GM12878 (cell line): ENCODE results near the gene SNX8. TPM values are rescaled to one million over a fixed set of nuclear protein-coding genes. Genes with fewer than 3 reads are reported as not detected.
A peak's percentile ranks its signal among the peaks of the same experiment; 100 is the strongest.

Experiments
- ASH2L ChIP-seq: fragments of 300-600, 200-600 bp; sonication (generic); IDR thresholded peaks from 2 replicates; pipeline ENCODE4 v1.6.1; 2017; ENCODE audit warnings: low read depth, mild to moderate bottlenecking, borderline replicate concordance
- BRCA1 ChIP-seq: IDR thresholded peaks from 2 replicates; pipeline ENCODE4 v1.6.1; 2011; ENCODE audit warnings: low read depth, low read length, improper control_type of control experiment
- CBFB ChIP-seq: IDR thresholded peaks from 2 replicates; pipeline ENCODE4 v1.6.1; 2016; ENCODE audit warnings: antibody characterized with exemption, low read depth
- CHD1 ChIP-seq: IDR thresholded peaks from 2 replicates; pipeline ENCODE4 v1.6.1; 2012; ENCODE audit warnings: low read depth, low read length, improper control_type of control experiment
- EP300 ChIP-seq, 2 experiments: fragments of 150-350 bp in 1 of 2; IDR thresholded peaks; 2 replicates each; pipeline ENCODE4 v1.6.1; 2011 to 2012; ENCODE audit warnings: low read depth in 2 of 2, low read length in 2 of 2, borderline replicate concordance in 1 of 2, improper control_type of control experiment in 1 of 2, inconsistent platforms in 1 of 2; ENCODE audit not compliant: control insufficient read depth in 1 of 2
- HDAC2 ChIP-seq: fragments of 200-600 bp; sonication (generic); IDR thresholded peaks from 2 replicates; pipeline ENCODE4 v1.6.1; 2017
- MYC ChIP-seq: IDR thresholded peaks from 2 replicates; pipeline ENCODE4 v1.6.1; 2011; ENCODE audit warnings: mild to moderate bottlenecking, low read length, moderate library complexity, inconsistent platforms; ENCODE audit not compliant: insufficient read depth, insufficient replicate concordance, insufficient read length, severe bottlenecking
- NFYB ChIP-seq: IDR thresholded peaks from 2 replicates; pipeline ENCODE4 v1.6.1; 2011; ENCODE audit warnings: low read depth, mild to moderate bottlenecking, low read length, improper control_type of control experiment, moderate library complexity; ENCODE audit not compliant: insufficient read depth
- RAD51 ChIP-seq: fragments of 450-650 bp; IDR thresholded peaks from 2 replicates; pipeline ENCODE4 v1.6.1; 2016; ENCODE audit warnings: moderate library complexity, mild to moderate bottlenecking, inconsistent platforms
- RBBP5 ChIP-seq: fragments of 200-600 bp; sonication (generic); conservative IDR thresholded peaks from 2 replicates; pipeline ENCODE4 v1.6.1; 2016
- SREBF2 ChIP-seq: IDR thresholded peaks from 2 replicates; pipeline ENCODE4 v1.6.1; 2012; ENCODE audit warnings: mild to moderate bottlenecking, low read length
- SUZ12 ChIP-seq: fragments of 200-600 bp; sonication (generic); IDR thresholded peaks from one replicate; pipeline ENCODE4 v1.6.1; 2018; ENCODE audit warnings: antibody characterized with exemption, mild to moderate bottlenecking; ENCODE audit not compliant: unreplicated experiment
- ZZZ3 ChIP-seq: IDR thresholded peaks from 2 replicates; pipeline ENCODE4 v1.6.1; 2011; ENCODE audit warnings: low read depth; ENCODE audit not compliant: control insufficient read depth, insufficient read length
- polyA plus RNA-seq, 11 experiments: library from polyadenylated mRNA; depleted of rRNA in 4 of 11; unstranded in 6 of 11; stranded (reverse) in 5 of 11; fragments of >200 nt; fragmentation: Nextera tagmentation in 4 of 11; fragmentation: Illumina TruSeq in 1 of 11; extraction: Ambion mirVana in 4 of 11; extraction: Trizol in 1 of 11; gene quantifications; 1 replicate in 1 of 11; 2 replicates in 10 of 11; pipeline versions ENCODE4 v1.2.1 to v1.2.3, GENCODE V29; 2011 to 2016; ENCODE audit warnings: inconsistent platforms in 2 of 11, missing spikeins in 2 of 11, low read depth in 1 of 11
- total RNA-seq, 4 experiments: library from RNA; depleted of rRNA in 3 of 4; stranded (reverse); fragments of >200 nt in 3 of 4; fragmentation: Illumina TruSeq in 1 of 4; extraction: Trizol in 1 of 4; gene quantifications; 2 replicates each; pipeline versions ENCODE4 v1.2.1 to v1.2.3, GENCODE V29; 2013 to 2021
- TF ChIP-seq, protein P1 (sequence below): fragments of 450-650 bp; formaldehyde crosslinking; IDR thresholded peaks from 2 replicates; pipeline ENCODE4 v1.4.0; 2020; ENCODE audit warnings: mild to moderate bottlenecking, moderate library complexity
- TF ChIP-seq, protein P2 (sequence below): fragments of 450-650 bp; IDR thresholded peaks from 2 replicates; pipeline ENCODE4 v1.6.1; 2016; ENCODE audit warnings: mild to moderate bottlenecking
- TF ChIP-seq, protein P3 (sequence below): fragments of 450-650 bp; IDR thresholded peaks from 2 replicates; pipeline ENCODE4 v1.6.1; 2017; ENCODE audit warnings: borderline replicate concordance
- TF ChIP-seq, protein P4 (sequence below): fragments of 450-650 bp; IDR thresholded peaks from 2 replicates; pipeline ENCODE4 v1.6.1; 2016; ENCODE audit warnings: mild to moderate bottlenecking
- TF ChIP-seq, protein P5 (sequence below): fragments of 450-650 bp; IDR thresholded peaks from 2 replicates; pipeline ENCODE4 v1.6.1; 2017; ENCODE audit warnings: low read depth, mild to moderate bottlenecking, moderate library complexity
- TF ChIP-seq, protein P6 (sequence below): IDR thresholded peaks from 2 replicates; pipeline ENCODE4 v1.6.1; 2011; ENCODE audit warnings: low read depth, mild to moderate bottlenecking, low read length, moderate library complexity, borderline replicate concordance; ENCODE audit errors: extremely low read depth

SNX8 gene
- total and polyA plus RNA-seq, 10 of the 15 experiments (the other 5 are each of a cell fraction or from before 2014, with no cell fraction given), result 6.4 to 210 (median 97.6) TPM

DNA sequence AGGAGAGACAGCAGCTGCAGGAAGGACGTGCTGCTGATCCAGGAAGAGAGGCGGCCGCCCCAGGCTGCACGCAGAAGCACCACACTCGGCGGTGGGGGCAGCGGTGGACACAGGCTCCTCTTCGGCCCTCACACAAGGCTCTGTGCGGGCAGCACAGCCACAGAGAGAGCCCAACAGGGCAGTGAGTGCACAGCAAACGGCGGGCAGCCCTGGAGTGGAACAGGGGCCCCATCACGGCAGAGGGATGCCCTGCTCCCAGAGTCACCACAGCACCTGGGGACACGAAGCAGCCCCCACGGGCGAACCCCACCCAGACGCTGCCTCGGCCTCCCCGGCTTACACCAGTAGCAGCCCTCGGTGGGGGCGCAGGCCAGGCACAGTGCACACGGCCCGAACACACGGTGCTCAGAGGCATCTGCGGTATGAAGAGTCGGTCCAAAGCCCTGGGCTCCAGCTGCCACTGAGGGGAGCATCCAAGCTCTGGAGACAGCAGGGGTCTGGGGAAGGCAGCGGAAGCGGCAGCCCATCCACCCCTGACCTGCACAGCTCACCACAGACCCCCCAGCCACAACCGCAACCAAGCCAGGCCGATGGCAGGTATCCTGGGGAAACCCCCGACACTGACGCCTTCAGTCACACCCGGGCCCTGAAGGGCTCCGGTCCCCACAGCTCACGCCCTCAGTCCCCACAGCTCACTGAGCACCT lies 55.4 kb downstream of the SNX8 start (continued):
- TF ChIP-seq, protein P1, sequence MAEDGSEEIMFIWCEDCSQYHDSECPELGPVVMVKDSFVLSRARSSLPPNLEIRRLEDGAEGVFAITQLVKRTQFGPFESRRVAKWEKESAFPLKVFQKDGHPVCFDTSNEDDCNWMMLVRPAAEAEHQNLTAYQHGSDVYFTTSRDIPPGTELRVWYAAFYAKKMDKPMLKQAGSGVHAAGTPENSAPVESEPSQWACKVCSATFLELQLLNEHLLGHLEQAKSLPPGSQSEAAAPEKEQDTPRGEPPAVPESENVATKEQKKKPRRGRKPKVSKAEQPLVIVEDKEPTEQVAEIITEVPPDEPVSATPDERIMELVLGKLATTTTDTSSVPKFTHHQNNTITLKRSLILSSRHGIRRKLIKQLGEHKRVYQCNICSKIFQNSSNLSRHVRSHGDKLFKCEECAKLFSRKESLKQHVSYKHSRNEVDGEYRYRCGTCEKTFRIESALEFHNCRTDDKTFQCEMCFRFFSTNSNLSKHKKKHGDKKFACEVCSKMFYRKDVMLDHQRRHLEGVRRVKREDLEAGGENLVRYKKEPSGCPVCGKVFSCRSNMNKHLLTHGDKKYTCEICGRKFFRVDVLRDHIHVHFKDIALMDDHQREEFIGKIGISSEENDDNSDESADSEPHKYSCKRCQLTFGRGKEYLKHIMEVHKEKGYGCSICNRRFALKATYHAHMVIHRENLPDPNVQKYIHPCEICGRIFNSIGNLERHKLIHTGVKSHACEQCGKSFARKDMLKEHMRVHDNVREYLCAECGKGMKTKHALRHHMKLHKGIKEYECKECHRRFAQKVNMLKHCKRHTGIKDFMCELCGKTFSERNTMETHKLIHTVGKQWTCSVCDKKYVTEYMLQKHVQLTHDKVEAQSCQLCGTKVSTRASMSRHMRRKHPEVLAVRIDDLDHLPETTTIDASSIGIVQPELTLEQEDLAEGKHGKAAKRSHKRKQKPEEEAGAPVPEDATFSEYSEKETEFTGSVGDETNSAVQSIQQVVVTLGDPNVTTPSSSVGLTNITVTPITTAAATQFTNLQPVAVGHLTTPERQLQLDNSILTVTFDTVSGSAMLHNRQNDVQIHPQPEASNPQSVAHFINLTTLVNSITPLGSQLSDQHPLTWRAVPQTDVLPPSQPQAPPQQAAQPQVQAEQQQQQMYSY (CRISPR knock-in tag), result no peak
- peak; percentile 46 to 48; a peak in 1 of 4 replicates for TF ChIP-seq EP300 (IDR thresholded peaks at IDR 0.05; ENCODE audit: borderline replicate concordance in 1 of 2, control insufficient read depth in 1 of 2, low read depth in 2 of 2, low read length in 2 of 2)
- TF ChIP-seq ZZZ3, result no peak
- no peak for TF ChIP-seq BRCA1
- TF ChIP-seq, protein P2, sequence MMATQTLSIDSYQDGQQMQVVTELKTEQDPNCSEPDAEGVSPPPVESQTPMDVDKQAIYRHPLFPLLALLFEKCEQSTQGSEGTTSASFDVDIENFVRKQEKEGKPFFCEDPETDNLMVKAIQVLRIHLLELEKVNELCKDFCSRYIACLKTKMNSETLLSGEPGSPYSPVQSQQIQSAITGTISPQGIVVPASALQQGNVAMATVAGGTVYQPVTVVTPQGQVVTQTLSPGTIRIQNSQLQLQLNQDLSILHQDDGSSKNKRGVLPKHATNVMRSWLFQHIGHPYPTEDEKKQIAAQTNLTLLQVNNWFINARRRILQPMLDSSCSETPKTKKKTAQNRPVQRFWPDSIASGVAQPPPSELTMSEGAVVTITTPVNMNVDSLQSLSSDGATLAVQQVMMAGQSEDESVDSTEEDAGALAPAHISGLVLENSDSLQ, result 0 out of 2 replicates have a peak, but pooled peaks have one; percentile 16
- TF ChIP-seq NFYB, result no peak
- TF ChIP-seq, protein P3, sequence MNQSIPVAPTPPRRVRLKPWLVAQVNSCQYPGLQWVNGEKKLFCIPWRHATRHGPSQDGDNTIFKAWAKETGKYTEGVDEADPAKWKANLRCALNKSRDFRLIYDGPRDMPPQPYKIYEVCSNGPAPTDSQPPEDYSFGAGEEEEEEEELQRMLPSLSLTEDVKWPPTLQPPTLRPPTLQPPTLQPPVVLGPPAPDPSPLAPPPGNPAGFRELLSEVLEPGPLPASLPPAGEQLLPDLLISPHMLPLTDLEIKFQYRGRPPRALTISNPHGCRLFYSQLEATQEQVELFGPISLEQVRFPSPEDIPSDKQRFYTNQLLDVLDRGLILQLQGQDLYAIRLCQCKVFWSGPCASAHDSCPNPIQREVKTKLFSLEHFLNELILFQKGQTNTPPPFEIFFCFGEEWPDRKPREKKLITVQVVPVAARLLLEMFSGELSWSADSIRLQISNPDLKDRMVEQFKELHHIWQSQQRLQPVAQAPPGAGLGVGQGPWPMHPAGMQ, result peak; percentile 64; the same call in 1 of the 2 replicates
- TF ChIP-seq, protein P4, sequence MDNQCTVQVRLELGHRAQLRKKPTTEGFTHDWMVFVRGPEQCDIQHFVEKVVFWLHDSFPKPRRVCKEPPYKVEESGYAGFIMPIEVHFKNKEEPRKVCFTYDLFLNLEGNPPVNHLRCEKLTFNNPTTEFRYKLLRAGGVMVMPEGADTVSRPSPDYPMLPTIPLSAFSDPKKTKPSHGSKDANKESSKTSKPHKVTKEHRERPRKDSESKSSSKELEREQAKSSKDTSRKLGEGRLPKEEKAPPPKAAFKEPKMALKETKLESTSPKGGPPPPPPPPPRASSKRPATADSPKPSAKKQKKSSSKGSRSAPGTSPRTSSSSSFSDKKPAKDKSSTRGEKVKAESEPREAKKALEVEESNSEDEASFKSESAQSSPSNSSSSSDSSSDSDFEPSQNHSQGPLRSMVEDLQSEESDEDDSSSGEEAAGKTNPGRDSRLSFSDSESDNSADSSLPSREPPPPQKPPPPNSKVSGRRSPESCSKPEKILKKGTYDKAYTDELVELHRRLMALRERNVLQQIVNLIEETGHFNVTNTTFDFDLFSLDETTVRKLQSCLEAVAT, result peak; percentile 94
- no peak for TF ChIP-seq SUZ12
- no peak for TF ChIP-seq CHD1
- TF ChIP-seq HDAC2, result no peak
- TF ChIP-seq, protein P5, sequence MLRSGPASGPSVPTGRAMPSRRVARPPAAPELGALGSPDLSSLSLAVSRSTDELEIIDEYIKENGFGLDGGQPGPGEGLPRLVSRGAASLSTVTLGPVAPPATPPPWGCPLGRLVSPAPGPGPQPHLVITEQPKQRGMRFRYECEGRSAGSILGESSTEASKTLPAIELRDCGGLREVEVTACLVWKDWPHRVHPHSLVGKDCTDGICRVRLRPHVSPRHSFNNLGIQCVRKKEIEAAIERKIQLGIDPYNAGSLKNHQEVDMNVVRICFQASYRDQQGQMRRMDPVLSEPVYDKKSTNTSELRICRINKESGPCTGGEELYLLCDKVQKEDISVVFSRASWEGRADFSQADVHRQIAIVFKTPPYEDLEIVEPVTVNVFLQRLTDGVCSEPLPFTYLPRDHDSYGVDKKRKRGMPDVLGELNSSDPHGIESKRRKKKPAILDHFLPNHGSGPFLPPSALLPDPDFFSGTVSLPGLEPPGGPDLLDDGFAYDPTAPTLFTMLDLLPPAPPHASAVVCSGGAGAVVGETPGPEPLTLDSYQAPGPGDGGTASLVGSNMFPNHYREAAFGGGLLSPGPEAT, result peak; percentile 75; the same call in 1 of the 2 replicates
- peak; percentile 60; the same call in 1 of the 2 replicates for TF ChIP-seq CBFB
- TF ChIP-seq, protein P6, sequence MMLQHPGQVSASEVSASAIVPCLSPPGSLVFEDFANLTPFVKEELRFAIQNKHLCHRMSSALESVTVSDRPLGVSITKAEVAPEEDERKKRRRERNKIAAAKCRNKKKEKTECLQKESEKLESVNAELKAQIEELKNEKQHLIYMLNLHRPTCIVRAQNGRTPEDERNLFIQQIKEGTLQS, result no peak
- TF ChIP-seq RAD51, result no peak
- no peak for TF ChIP-seq ASH2L
- no peak for TF ChIP-seq SREBF2
- no peak for TF ChIP-seq RBBP5
- TF ChIP-seq MYC, result no peak
